Endodermal cell (in vitro differentiated cells): Measurements from ENCODE around the gene IL3RA. TPM values are rescaled to one million over a fixed set of nuclear protein-coding genes. Genes with fewer than 3 reads are reported as not detected.

Experiments used
- DNase-seq: peaks from one replicate; pipeline ENCODE4 v3.0.0-alpha.2; 2017
- H3K27ac ChIP-seq: 2 replicates; pipeline ENCODE4 v1.5.1; 2013; ENCODE audit warnings: mild to moderate bottlenecking, low read depth, low read length, moderate library complexity
- H3K27me3 ChIP-seq: 2 replicates; pipeline ENCODE4 v1.6.1; 2013; ENCODE audit warnings: mild to moderate bottlenecking, low read length, moderate library complexity; ENCODE audit not compliant: insufficient read depth, control insufficient read depth, poor library complexity, severe bottlenecking
- H3K36me3 ChIP-seq: 2 replicates; pipeline ENCODE4 v1.7.0; 2013; ENCODE audit warnings: mild to moderate bottlenecking, low read length, moderate library complexity; ENCODE audit not compliant: control insufficient read depth, insufficient read depth
- H3K4me1 ChIP-seq: one replicate; pipeline ENCODE4 v1.7.0; 2013; ENCODE audit warnings: low read length; ENCODE audit not compliant: control insufficient read depth, insufficient read depth
- H3K4me3 ChIP-seq: 2 replicates; pipeline ENCODE4 v1.5.1; 2013; ENCODE audit warnings: mild to moderate bottlenecking, low read length, moderate library complexity
- H3K9ac ChIP-seq: 2 replicates; pipeline ENCODE4 v1.6.1; 2013; ENCODE audit warnings: mild to moderate bottlenecking, low read length, moderate library complexity; ENCODE audit not compliant: poor library complexity, severe bottlenecking; ENCODE audit errors: extremely low read depth
- H3K9me3 ChIP-seq: 2 replicates; pipeline ENCODE4 v1.6.1; 2013; ENCODE audit warnings: mild to moderate bottlenecking, low read length, moderate library complexity; ENCODE audit not compliant: control insufficient read depth
- H3K27ac Mint-ChIP-seq: 2 replicates; pipeline ENCODE4 v1.8.0; 2020; ENCODE audit warnings: mixed read lengths
- H3K27me3 Mint-ChIP-seq: 2 replicates; pipeline ENCODE4 v1.8.0; 2021; ENCODE audit warnings: mild to moderate bottlenecking, mixed read lengths; ENCODE audit not compliant: insufficient read depth
- H3K36me3 Mint-ChIP-seq: 2 replicates; pipeline ENCODE4 v1.8.0; 2020; ENCODE audit warnings: low read depth, mixed read lengths
- H3K4me1 Mint-ChIP-seq: 2 replicates; pipeline ENCODE4 v1.8.0; 2020; ENCODE audit warnings: mixed read lengths
- H3K4me3 Mint-ChIP-seq: 2 replicates; pipeline ENCODE4 v1.8.0; 2020; ENCODE audit warnings: mild to moderate bottlenecking, moderate library complexity, mixed read lengths
- H3K9me3 Mint-ChIP-seq: 2 replicates; pipeline ENCODE4 v1.8.0; 2020; ENCODE audit warnings: mild to moderate bottlenecking, mixed read lengths
- WGBS, 2 experiments: methylation state at CpG; one replicate each; pipeline versions ENCODE4 v1.1.5 to v1.1.7; 2013; ENCODE audit warnings: missing lambda C conversion rate in 2 of 2, mixed read lengths in 1 of 2; ENCODE audit not compliant: insufficient coverage in 1 of 2, insufficient read length in 1 of 2; 5-methylcytosine and 5-hydroxymethylcytosine counted together
- total RNA-seq, 2 donors: library from RNA; stranded (reverse); fragmentation: NEBNext Ultra II Directional in 1 of 2; extraction: Animal tissue kit (Norgen Biotek cat#: 25700) in 1 of 2; gene quantifications; 2 replicates in 1 of 2; 3 replicates in 1 of 2; pipeline ENCODE4 v1.2.1, GENCODE V29; 2021
- TF ChIP-seq, protein P1 (sequence below): fragments of 200-600 bp; sonication (generic); conservative IDR thresholded peaks from 2 replicates; pipeline ENCODE4 v1.5.0; 2021; ENCODE audit warnings: antibody characterized with exemption, mild to moderate bottlenecking

The IL3RA gene
- total RNA-seq, 2 donors from 2014 or later, result not detected

- H3K4me3 ChIP-seq, result no peak overlapping the region
- H3K4me3 Mint-ChIP-seq, result no peak overlapping the region
- H3K4me1 ChIP-seq, result no peaks in the 10 kb centered on the region
- H3K27me3 ChIP-seq, result no peaks in the 10 kb centered on the region
- TF ChIP-seq, protein P1, sequence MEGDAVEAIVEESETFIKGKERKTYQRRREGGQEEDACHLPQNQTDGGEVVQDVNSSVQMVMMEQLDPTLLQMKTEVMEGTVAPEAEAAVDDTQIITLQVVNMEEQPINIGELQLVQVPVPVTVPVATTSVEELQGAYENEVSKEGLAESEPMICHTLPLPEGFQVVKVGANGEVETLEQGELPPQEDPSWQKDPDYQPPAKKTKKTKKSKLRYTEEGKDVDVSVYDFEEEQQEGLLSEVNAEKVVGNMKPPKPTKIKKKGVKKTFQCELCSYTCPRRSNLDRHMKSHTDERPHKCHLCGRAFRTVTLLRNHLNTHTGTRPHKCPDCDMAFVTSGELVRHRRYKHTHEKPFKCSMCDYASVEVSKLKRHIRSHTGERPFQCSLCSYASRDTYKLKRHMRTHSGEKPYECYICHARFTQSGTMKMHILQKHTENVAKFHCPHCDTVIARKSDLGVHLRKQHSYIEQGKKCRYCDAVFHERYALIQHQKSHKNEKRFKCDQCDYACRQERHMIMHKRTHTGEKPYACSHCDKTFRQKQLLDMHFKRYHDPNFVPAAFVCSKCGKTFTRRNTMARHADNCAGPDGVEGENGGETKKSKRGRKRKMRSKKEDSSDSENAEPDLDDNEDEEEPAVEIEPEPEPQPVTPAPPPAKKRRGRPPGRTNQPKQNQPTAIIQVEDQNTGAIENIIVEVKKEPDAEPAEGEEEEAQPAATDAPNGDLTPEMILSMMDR, result no peak
- WGBS, 2 experiments, result 92 to 97% methylated on average over 12 to 18 of the region's 18 CpGs
- no peaks in the 10 kb centered on the region for H3K4me1 Mint-ChIP-seq
- H3K27me3 Mint-ChIP-seq, result no peaks in the 10 kb centered on the region
- peaks cover 3% of the 10 kb centered on the region for H3K9me3 Mint-ChIP-seq
- no peaks in the 10 kb centered on the region for H3K36me3 ChIP-seq
- no peak overlapping the region for H3K27ac ChIP-seq
- H3K9ac ChIP-seq, result no peak overlapping the region
- DNase-seq, result no peak
- no peak overlapping the region for H3K27ac Mint-ChIP-seq
- no peaks in the 10 kb centered on the region for H3K36me3 Mint-ChIP-seq
- no peaks in the 10 kb centered on the region for H3K9me3 ChIP-seq
Measured at GRCh38 chrX:1316527-1316926, 20.1 kb upstream of the IL3RA start.

- Histone ChIP-seq H3K9ac (no peak overlapping the region), H3K4me3 (no peak overlapping the region), H3K9me3 (no peaks in the 10 kb centered on the region), H3K36me3 (no peaks in the 10 kb centered on the region), H3K4me1 (no peaks in the 10 kb centered on the region), H3K27me3 (no peaks in the 10 kb centered on the region), H3K27ac (no peak overlapping the region)
- H3K4me1 Mint-ChIP-seq, result no peaks in the 10 kb centered on the region
- no peaks in the 10 kb centered on the region for H3K27me3 Mint-ChIP-seq
- no peak for DNase-seq
- no peak overlapping the region for H3K27ac Mint-ChIP-seq
- H3K36me3 Mint-ChIP-seq, result no peaks in the 10 kb centered on the region
- peaks cover 4% of the 10 kb centered on the region for H3K9me3 Mint-ChIP-seq
- TF ChIP-seq, protein P1, result no peak
- 88 to 90% methylated on average over 12 to 13 of the region's 13 CpGs for WGBS, 2 experiments
- H3K4me3 Mint-ChIP-seq, result no peak overlapping the region
Measured at GRCh38 chrX:1321674-1322073, 14.9 kb upstream of the IL3RA start.

- Mint-ChIP-seq H3K36me3 (no peaks in the 10 kb centered on the region), H3K4me1 (no peaks in the 10 kb centered on the region), H3K27ac (no peak overlapping the region), H3K4me3 (no peak overlapping the region), H3K27me3 (no peaks in the 10 kb centered on the region), H3K9me3 (peaks cover 4% of the 10 kb centered on the region)
- Histone ChIP-seq H3K36me3 (no peaks in the 10 kb centered on the region), H3K27ac (no peak overlapping the region), H3K9ac (no peak overlapping the region), H3K27me3 (no peaks in the 10 kb centered on the region), H3K4me1 (no peaks in the 10 kb centered on the region), H3K4me3 (no peak overlapping the region), H3K9me3 (no peaks in the 10 kb centered on the region)
- TF ChIP-seq, protein P1, result no peak
- 93 to 100% methylated on average over 8 to 9 of the region's 9 CpGs for WGBS, 2 experiments
- no peak for DNase-seq
Measured at GRCh38 chrX:1322393-1322792, 14.2 kb upstream of the IL3RA start.
